ENCODE measurements around the gene ARHGAP21. TPM values are rescaled to one million over a fixed set of nuclear protein-coding genes. Genes with fewer than 3 reads are reported as not detected.

Gene ARHGAP21
- total and polyA plus RNA-seq, 2 experiments from 2014 or later, result 15.3 to 44.5 TPM

DNA sequence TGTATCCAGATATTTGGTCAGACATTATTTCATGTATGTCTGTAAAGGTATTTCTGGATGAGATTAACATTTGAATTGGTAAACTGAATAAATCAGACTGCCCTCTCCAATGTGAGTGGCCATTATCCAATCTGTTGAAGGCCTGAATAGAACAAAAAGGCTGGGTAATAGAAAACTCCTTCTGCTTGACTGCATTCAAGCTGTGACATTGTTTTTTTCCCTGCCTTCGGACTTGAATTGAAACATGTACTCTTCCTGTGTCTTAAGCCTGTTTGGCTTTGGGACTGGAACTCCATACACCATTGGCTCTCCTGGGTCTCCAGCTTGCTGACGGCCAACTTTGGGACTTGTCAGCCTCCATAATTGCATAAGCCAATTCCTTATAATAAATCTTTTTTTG is 36.0 kb upstream of the ARHGAP21 start:
- H3K4me1 Mint-ChIP-seq, result peaks cover 14% of the 10 kb centered on the region
- H3K27me3 Mint-ChIP-seq (ENCODE audit: insufficient read depth, low read depth, poor library complexity), result peaks cover 2% of the 10 kb centered on the region
- H3K27ac Mint-ChIP-seq, result no peak overlapping the region
- no peaks in the 10 kb centered on the region for H3F3A ChIP-seq (replicated peaks; ENCODE audit: low read depth)
- ATAC-seq (no peak), DNase-seq (ENCODE audit: low spot score) (no peak)
- no peak overlapping the region for H3K27ac ChIP-seq (ENCODE audit: low read depth)
- H3K36me3 Mint-ChIP-seq (ENCODE audit: low read depth), result peaks cover 11% of the 10 kb centered on the region
- H3K79me2 ChIP-seq (replicated peaks; ENCODE audit: insufficient read depth), result no peaks in the 10 kb centered on the region
- H3K36me3 ChIP-seq (ENCODE audit: insufficient read depth), result no peaks in the 10 kb centered on the region
- H3K4me3 Mint-ChIP-seq, result no peak overlapping the region
- no peak overlapping the region for H3K4me3 ChIP-seq
- H4K20me1 ChIP-seq (replicated peaks; ENCODE audit: insufficient read depth), result no peaks in the 10 kb centered on the region
- H3K9me2 ChIP-seq (ENCODE audit: insufficient read depth), result no peaks in the 10 kb centered on the region; the same call in 1 of the 2 replicates
- H3K4me1 ChIP-seq (ENCODE audit: insufficient read depth), result peaks cover 20% of the 10 kb centered on the region
- no peak overlapping the region for H2AFZ ChIP-seq
- no peaks in the 10 kb centered on the region for H3K27me3 ChIP-seq (ENCODE audit: insufficient read depth)
- TF ChIP-seq EZH2phosphoT487 (IDR thresholded peaks at IDR 0.05; ENCODE audit: unreplicated experiment) (no peak), CTCF (conservative IDR thresholded peaks at IDR 0.05; ENCODE audit: low read depth in 2 of 2) (no peak), ZNF331 (CRISPR knock-in tag; IDR thresholded peaks at IDR 0.05; ENCODE audit: low read depth) (no peak), STAT1 (IDR thresholded peaks at IDR 0.05; ENCODE audit: unreplicated experiment) (no peak), CREB1 (CRISPR knock-in tag; IDR thresholded peaks at IDR 0.05; ENCODE audit: low read depth) (no peak), NANOG (IDR thresholded peaks at IDR 0.05; ENCODE audit: borderline replicate concordance) (no peak), JUNB (IDR thresholded peaks at IDR 0.05; ENCODE audit: unreplicated experiment) (no peak), EZH2 (IDR thresholded peaks at IDR 0.05; ENCODE audit: low read depth, unreplicated experiment) (no peak), POLR2AphosphoS5 (IDR thresholded peaks at IDR 0.05; ENCODE audit: low read depth) (no peak), ZNF114 (CRISPR knock-in tag; IDR thresholded peaks at IDR 0.05) (no peak), ZNF462 (CRISPR knock-in tag; IDR thresholded peaks at IDR 0.05) (no peak)
- TF ChIP-seq, protein P1, sequence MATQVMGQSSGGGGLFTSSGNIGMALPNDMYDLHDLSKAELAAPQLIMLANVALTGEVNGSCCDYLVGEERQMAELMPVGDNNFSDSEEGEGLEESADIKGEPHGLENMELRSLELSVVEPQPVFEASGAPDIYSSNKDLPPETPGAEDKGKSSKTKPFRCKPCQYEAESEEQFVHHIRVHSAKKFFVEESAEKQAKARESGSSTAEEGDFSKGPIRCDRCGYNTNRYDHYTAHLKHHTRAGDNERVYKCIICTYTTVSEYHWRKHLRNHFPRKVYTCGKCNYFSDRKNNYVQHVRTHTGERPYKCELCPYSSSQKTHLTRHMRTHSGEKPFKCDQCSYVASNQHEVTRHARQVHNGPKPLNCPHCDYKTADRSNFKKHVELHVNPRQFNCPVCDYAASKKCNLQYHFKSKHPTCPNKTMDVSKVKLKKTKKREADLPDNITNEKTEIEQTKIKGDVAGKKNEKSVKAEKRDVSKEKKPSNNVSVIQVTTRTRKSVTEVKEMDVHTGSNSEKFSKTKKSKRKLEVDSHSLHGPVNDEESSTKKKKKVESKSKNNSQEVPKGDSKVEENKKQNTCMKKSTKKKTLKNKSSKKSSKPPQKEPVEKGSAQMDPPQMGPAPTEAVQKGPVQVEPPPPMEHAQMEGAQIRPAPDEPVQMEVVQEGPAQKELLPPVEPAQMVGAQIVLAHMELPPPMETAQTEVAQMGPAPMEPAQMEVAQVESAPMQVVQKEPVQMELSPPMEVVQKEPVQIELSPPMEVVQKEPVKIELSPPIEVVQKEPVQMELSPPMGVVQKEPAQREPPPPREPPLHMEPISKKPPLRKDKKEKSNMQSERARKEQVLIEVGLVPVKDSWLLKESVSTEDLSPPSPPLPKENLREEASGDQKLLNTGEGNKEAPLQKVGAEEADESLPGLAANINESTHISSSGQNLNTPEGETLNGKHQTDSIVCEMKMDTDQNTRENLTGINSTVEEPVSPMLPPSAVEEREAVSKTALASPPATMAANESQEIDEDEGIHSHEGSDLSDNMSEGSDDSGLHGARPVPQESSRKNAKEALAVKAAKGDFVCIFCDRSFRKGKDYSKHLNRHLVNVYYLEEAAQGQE (IDR thresholded peaks at IDR 0.05; ENCODE audit: unreplicated experiment), result no peak
- TF ChIP-seq, protein P2, sequence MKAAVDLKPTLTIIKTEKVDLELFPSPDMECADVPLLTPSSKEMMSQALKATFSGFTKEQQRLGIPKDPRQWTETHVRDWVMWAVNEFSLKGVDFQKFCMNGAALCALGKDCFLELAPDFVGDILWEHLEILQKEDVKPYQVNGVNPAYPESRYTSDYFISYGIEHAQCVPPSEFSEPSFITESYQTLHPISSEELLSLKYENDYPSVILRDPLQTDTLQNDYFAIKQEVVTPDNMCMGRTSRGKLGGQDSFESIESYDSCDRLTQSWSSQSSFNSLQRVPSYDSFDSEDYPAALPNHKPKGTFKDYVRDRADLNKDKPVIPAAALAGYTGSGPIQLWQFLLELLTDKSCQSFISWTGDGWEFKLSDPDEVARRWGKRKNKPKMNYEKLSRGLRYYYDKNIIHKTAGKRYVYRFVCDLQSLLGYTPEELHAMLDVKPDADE (IDR thresholded peaks at IDR 0.05), result no peak
- peaks cover 11% of the 10 kb centered on the region for H3K9me3 Mint-ChIP-seq
- no peak overlapping the region for H3K4me2 ChIP-seq

Measured in GM23338 (cell line).